Panc1 (cell line): ENCODE results near the gene C4orf50. TPM values are rescaled to one million over a fixed set of nuclear protein-coding genes. Genes with fewer than 3 reads are reported as not detected.

Source experiments
- ATAC-seq: fragments of 200-7000 bp; cut with Tn5 transposase; 2 replicates; pipeline ENCODE4 v1.9.1; 2020; ENCODE audit warnings: mild to moderate bottlenecking, moderate library complexity
- BruUV-seq: library from RNA; stranded (reverse); fragments of 400-500 nt; replicated peaks from 2 replicates; lab custom pipeline; 2021; lab: Mats Ljungman, UMichigan
- CTCF ChIA-PET: fragments of 300-600 bp; sonication (Branson Sonifier 250); formaldehyde crosslinking; loops from one replicate; lab custom pipeline; 2022; ENCODE audit warnings: antibody characterized with exemption; lab: Charles Lee
- POLR2A ChIA-PET: fragments of 300-600 bp; sonication (Branson Sonifier 250); formaldehyde crosslinking; loops from one replicate; lab custom pipeline; 2022; ENCODE audit warnings: antibody characterized with exemption; lab: Charles Lee
- DNase-seq: peaks from one replicate; pipeline ENCODE4 v3.0.0-alpha.2; 2010; ENCODE audit warnings: low read depth, low spot score
- H3K27ac ChIP-seq: 2 replicates; pipeline ENCODE4 v1.5.1; 2011; ENCODE audit warnings: mild to moderate bottlenecking, low read length, inconsistent platforms
- H3K27me3 ChIP-seq: fragments of 200-500 bp; sonication (Bioruptor generic); 2 replicates; pipeline ENCODE4 v1.6.0; 2014; ENCODE audit warnings: low read length, inconsistent platforms; ENCODE audit not compliant: control insufficient read depth, insufficient read depth
- H3K36me3 ChIP-seq: fragments of 200-500 bp; sonication (Bioruptor generic); 2 replicates; pipeline ENCODE4 v1.5.1; 2014; ENCODE audit warnings: inconsistent platforms, mild to moderate bottlenecking, low read length, moderate library complexity; ENCODE audit not compliant: control insufficient read depth, insufficient read depth
- H3K4me1 ChIP-seq: 2 replicates; pipeline ENCODE4 v1.5.1; 2011; ENCODE audit warnings: inconsistent platforms, mild to moderate bottlenecking, low read length, moderate library complexity; ENCODE audit not compliant: control insufficient read depth, insufficient read depth
- H3K4me3 ChIP-seq, 2 experiments: 2 replicates each; pipeline ENCODE4 v1.5.1; 2011 to 2012; ENCODE audit warnings: low read depth in 2 of 2, low read length in 2 of 2, mild to moderate bottlenecking in 2 of 2, inconsistent platforms in 1 of 2, moderate library complexity in 1 of 2
- H3K9me3 ChIP-seq: fragments of 200-500 bp; sonication (Bioruptor generic); 2 replicates; pipeline ENCODE4 v1.5.1; 2014; ENCODE audit warnings: low read depth, mild to moderate bottlenecking, inconsistent platforms, low read length, moderate library complexity; ENCODE audit not compliant: control insufficient read depth, insufficient read depth
- POLR2AphosphoS5 ChIP-seq: IDR thresholded peaks from 2 replicates; pipeline ENCODE4 v1.6.1; 2012; ENCODE audit warnings: mild to moderate bottlenecking, low read depth, low read length, moderate library complexity
- SIN3A ChIP-seq: IDR thresholded peaks from 2 replicates; pipeline ENCODE4 v1.6.1; 2012; ENCODE audit warnings: low read depth, mild to moderate bottlenecking, low read length, moderate library complexity, borderline replicate concordance; ENCODE audit not compliant: insufficient read depth
- TCF7L2 ChIP-seq: IDR thresholded peaks from 2 replicates; pipeline ENCODE4 v1.6.1; 2011; ENCODE audit warnings: mild to moderate bottlenecking, low read depth, low read length, inconsistent platforms
- in situ Hi-C: cut with HindIII; loops from 2 replicates; pipeline ENCODE4 v1.10.0; 2016; ENCODE audit warnings: low sequenced_read_pairs, low pct_unique_long_range_greater_than_20kb
- intact Hi-C: fragments of 100-400 bp; cut with micrococcal nuclease; formaldehyde crosslinking; loops from one replicate; pipeline ENCODE4 v1.10.0; 2022; ENCODE audit not compliant: unreplicated experiment
- total RNA-seq: library from RNA; stranded (reverse); gene quantifications from one replicate; pipeline ENCODE4 v1.2.1, GENCODE V29; 2021; ENCODE audit not compliant: unreplicated experiment
- TF ChIP-seq, protein P1 (sequence below): fragments of 450-650 bp; IDR thresholded peaks from 2 replicates; pipeline ENCODE4 v1.5.1; 2017; ENCODE audit warnings: mild to moderate bottlenecking
- TF ChIP-seq, protein P2 (sequence below), 2 experiments: IDR thresholded peaks; 2 replicates each; pipeline ENCODE4 v1.6.1; 2011 to 2012; ENCODE audit warnings: low read depth in 2 of 2, control low read depth in 1 of 2, low read length in 1 of 2, mild to moderate bottlenecking in 1 of 2, moderate library complexity in 1 of 2; ENCODE audit not compliant: insufficient read depth in 1 of 2

C4orf50 gene
- total RNA-seq, 1 experiment from 2014 or later, result under 0.01 TPM

DNA sequence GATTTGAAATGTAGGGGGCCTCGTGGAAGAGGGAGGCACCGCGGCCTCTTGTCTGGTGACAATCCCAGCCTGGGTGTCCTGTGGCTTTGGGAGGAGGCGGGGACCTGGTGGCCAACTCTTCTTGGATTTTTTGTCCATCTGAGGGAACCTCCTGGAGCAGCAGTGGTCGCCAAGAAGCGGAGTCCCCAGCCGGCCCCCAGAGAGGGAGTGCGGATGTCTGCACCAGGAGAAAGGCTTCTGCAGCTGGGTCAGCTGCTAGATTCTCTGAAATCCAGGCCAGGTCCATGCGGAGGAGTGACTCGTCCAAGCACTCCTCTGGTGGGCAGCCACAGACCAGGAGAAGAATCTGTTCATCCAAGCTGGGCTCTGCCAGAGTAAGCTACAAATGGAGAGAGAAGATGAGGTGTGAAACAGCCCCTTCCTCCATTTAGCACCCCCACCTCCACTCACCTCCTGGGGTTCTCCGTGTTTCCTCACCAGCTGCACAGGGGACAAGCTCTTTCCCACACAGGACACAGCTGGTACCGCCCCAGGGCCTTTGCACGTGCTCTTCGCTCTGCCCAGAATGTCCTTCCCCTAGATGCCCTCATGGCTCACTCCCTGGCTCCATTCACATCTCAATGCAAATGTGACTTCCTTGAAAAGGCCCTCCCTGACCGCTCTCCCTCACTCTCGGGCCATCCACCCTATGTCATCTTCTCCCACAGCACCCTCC, 27.6 kb downstream of the C4orf50 start:
- intact Hi-C loops, result no loop called here
- BruUV-seq, result no TSS peak

DNA sequence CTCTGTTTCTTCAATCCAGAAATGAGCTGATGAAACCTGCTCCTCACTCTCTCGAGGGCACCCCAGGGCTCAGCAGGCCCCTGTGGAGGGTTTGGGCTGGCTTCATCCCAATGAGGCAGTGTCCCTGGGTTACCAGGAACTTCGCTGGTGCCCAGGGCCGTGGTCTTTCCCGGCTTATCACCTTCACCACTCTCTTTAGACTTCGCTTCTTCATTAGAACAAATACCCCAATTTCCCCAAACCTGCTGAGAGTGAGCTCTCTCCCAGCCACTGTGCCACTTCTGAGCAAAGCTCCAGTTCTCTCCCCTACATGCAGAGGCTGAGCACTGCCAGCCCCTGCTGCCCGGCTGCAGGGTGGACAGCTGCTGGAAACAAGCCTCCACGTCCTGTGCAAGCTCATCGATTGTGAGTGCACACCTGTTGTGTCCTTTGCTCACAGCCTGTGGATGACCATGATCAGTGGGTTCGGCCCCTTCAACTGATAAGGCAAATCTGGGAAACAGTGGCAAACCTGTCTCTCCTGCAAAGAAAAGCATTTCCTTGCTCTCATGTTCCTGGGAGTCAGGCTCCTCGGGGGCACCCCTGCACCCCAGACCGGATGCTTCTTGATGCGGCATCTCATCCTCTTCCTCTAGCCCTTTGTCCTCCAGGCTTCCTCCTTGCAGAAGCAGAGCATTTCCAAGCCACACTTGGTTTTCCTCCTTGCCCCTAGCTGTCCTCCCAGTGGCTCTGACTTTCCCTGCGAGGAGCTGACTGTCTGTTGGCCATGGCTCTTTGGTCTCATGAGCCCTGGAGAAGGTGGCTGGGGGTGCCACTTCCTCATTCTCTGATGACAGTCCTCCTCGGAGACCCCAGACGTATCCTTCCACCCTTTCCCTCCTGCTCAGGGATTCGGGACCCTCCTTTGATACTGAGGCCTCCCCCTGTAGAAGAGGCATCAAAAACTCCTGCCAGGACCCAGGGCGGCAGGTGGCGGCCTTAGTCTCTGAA, 28.7 kb downstream of the C4orf50 start:
- intact Hi-C loops (no loop called here), in situ Hi-C loops (no loop called here)
- no peaks in the 10 kb centered on the region for H3K36me3 ChIP-seq
- BruUV-seq, result no TSS peak
- no peak for DNase-seq
- no peaks in the 10 kb centered on the region for H3K27me3 ChIP-seq
- TF ChIP-seq TCF7L2, result no peak
- TF ChIP-seq, protein P1, sequence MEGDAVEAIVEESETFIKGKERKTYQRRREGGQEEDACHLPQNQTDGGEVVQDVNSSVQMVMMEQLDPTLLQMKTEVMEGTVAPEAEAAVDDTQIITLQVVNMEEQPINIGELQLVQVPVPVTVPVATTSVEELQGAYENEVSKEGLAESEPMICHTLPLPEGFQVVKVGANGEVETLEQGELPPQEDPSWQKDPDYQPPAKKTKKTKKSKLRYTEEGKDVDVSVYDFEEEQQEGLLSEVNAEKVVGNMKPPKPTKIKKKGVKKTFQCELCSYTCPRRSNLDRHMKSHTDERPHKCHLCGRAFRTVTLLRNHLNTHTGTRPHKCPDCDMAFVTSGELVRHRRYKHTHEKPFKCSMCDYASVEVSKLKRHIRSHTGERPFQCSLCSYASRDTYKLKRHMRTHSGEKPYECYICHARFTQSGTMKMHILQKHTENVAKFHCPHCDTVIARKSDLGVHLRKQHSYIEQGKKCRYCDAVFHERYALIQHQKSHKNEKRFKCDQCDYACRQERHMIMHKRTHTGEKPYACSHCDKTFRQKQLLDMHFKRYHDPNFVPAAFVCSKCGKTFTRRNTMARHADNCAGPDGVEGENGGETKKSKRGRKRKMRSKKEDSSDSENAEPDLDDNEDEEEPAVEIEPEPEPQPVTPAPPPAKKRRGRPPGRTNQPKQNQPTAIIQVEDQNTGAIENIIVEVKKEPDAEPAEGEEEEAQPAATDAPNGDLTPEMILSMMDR, result no peak
- TF ChIP-seq, protein P2, sequence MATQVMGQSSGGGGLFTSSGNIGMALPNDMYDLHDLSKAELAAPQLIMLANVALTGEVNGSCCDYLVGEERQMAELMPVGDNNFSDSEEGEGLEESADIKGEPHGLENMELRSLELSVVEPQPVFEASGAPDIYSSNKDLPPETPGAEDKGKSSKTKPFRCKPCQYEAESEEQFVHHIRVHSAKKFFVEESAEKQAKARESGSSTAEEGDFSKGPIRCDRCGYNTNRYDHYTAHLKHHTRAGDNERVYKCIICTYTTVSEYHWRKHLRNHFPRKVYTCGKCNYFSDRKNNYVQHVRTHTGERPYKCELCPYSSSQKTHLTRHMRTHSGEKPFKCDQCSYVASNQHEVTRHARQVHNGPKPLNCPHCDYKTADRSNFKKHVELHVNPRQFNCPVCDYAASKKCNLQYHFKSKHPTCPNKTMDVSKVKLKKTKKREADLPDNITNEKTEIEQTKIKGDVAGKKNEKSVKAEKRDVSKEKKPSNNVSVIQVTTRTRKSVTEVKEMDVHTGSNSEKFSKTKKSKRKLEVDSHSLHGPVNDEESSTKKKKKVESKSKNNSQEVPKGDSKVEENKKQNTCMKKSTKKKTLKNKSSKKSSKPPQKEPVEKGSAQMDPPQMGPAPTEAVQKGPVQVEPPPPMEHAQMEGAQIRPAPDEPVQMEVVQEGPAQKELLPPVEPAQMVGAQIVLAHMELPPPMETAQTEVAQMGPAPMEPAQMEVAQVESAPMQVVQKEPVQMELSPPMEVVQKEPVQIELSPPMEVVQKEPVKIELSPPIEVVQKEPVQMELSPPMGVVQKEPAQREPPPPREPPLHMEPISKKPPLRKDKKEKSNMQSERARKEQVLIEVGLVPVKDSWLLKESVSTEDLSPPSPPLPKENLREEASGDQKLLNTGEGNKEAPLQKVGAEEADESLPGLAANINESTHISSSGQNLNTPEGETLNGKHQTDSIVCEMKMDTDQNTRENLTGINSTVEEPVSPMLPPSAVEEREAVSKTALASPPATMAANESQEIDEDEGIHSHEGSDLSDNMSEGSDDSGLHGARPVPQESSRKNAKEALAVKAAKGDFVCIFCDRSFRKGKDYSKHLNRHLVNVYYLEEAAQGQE (IDR thresholded peaks at IDR 0.05; ENCODE audit: insufficient read depth in 1 of 2, low read depth in 2 of 2, low read length in 1 of 2), result no peak
- no peak for TF ChIP-seq SIN3A
- no peak for TF ChIP-seq POLR2AphosphoS5
- H3K4me3 ChIP-seq, result no peak overlapping the region
- ChIA-PET POLR2A (interaction anchor here (0.5 kb wide), 1 partner anchor 26 kb away, joined by 3 read pairs; no protein-coding TSS in a partner anchor), CTCF (no interaction called here)
- H3K27ac ChIP-seq, result no peak overlapping the region
- ATAC-seq, result no peak
- H3K4me1 ChIP-seq, result no peaks in the 10 kb centered on the region
- peaks cover 5% of the 10 kb centered on the region; the same call in 1 of the 2 replicates for H3K9me3 ChIP-seq

More for the DNA sequence above, 27.6 kb downstream of the C4orf50 start:
- Histone ChIP-seq H3K4me3 (no peak overlapping the region), H3K9me3 (no peaks in the 10 kb centered on the region), H3K27me3 (no peaks in the 10 kb centered on the region), H3K4me1 (no peaks in the 10 kb centered on the region), H3K27ac (no peak overlapping the region), H3K36me3 (no peaks in the 10 kb centered on the region)
- ATAC-seq (no peak), DNase-seq (no peak)
- in situ Hi-C loops, result no loop called here
- ChIA-PET POLR2A (no interaction called here), CTCF (no interaction called here)
- TF ChIP-seq, protein P1, result no peak
- TF ChIP-seq SIN3A (no peak), TCF7L2 (no peak)
